ENCODE results near the gene NELL1.

DNA sequence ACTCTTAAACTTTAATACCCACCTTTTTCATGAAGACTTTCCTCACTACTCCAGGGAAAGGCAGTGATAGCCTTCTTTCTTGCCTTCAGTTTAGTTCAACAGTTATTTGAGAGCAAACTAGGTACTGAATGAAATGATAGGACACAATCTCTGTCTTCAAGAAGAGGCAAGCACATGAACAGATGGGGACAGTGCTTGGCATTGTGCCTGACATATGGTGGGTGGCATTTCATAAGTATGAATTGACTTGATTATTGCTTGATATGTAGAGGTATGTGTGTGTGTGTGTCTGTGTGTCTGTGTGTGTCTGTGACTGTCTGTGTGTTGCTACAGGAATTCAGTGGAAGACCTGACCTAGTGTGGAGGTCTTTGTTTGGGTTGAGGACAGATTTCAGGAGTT lies 504.1 kb downstream of the NELL1 start:
- no peak for TF ChIP-seq EZH2 (IDR thresholded peaks at IDR 0.05; ENCODE audit: insufficient read depth, poor library complexity, severe bottlenecking)
- TF ChIP-seq EZH2phosphoT487 (IDR thresholded peaks at IDR 0.05; ENCODE audit: insufficient read depth, low read depth): no peak
